ENCODE measurements around the gene TEX19.

The TEX19 gene

GRCh38 chr17:82403662-82404660 lies 44.9 kb downstream of the TEX19 start:
- TF ChIP-seq CTCF (IDR thresholded peaks at IDR 0.05; ENCODE audit: low read depth, low read length), result no peak
- no peak for DNase-seq (ENCODE audit: extremely low read depth, low read depth)

- no peak for TF ChIP-seq CTCF (IDR thresholded peaks at IDR 0.05; ENCODE audit: low read depth, low read length)
- DNase-seq (ENCODE audit: extremely low read depth, low read depth), result no peak
Observed at GRCh38 chr17:82405051-82405450, 46.0 kb downstream of the TEX19 start.

GRCh38 chr17:82406131-82406671 lies 47.2 kb downstream of the TEX19 start:
- no peak for TF ChIP-seq CTCF (IDR thresholded peaks at IDR 0.05; ENCODE audit: low read depth, low read length)
- no peak for DNase-seq (ENCODE audit: extremely low read depth, low read depth)

GRCh38 chr17:82407255-82407654 lies 48.2 kb downstream of the TEX19 start:
- no peak for TF ChIP-seq CTCF (IDR thresholded peaks at IDR 0.05; ENCODE audit: low read depth, low read length)
- no peak for DNase-seq (ENCODE audit: extremely low read depth, low read depth)

GRCh38 chr17:82408288-82408937 lies 49.4 kb downstream of the TEX19 start:
- no peak for TF ChIP-seq CTCF (IDR thresholded peaks at IDR 0.05; ENCODE audit: low read depth, low read length)
- DNase-seq (ENCODE audit: extremely low read depth, low read depth), result no peak

- TF ChIP-seq CTCF (IDR thresholded peaks at IDR 0.05; ENCODE audit: low read depth, low read length), result no peak
- DNase-seq (ENCODE audit: extremely low read depth, low read depth), result no peak
Observed at GRCh38 chr17:82408938-82409318, 49.9 kb downstream of the TEX19 start.

All from AG09319 (cell line).